ENCODE data around the gene LMTK2. TPM values are rescaled to one million over a fixed set of nuclear protein-coding genes. Genes with fewer than 3 reads are reported as not detected.

LMTK2 gene
- total RNA-seq, 5 donors from 2014 or later (not counting 1 experiment from before 2014, with no cell fraction given), result 15.4 to 26.8 (median 23.4) TPM

DNA sequence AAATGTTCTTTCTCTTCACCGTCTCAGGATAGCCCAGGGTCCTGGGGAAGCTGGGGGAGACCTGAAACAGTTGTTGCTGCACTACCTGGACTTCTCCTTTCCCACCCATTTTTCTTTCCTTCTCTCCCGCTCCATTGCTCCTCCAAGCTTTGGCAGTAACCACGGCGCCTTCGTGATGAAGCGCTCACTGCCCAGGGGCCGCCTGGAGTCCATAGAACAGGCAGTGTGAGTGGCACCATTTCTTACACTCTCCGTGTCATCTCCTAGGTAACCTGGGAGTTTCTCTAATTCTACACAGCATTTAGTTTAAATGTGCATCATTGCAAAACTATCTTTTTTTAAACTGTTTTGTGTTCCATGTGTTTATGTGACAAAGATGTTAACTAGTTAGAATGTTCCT, 64.3 kb downstream of the LMTK2 start:
- Mint-ChIP-seq H3K9me3 (no peaks in the 10 kb centered on the region), H3K4me1 (peaks cover 15 to 18% (median 17%) of the 10 kb centered on the region in 3 donors), H3K36me3 (peaks cover 24% of the 10 kb centered on the region), H3K4me3 (no peak overlapping the region), H3K27me3 (no peaks in the 10 kb centered on the region), H3K27ac (no peak overlapping the region)
- ATAC-seq (replicated peaks in 1 of 4) (no peak), DNase-seq (no peak)
- Histone ChIP-seq H3K36me3 (ENCODE audit: control insufficient read depth in 2 of 2, extremely low read depth in 1 of 2, insufficient read depth in 1 of 2, low read length in 1 of 2) (peaks cover 3 to 23% of the 10 kb centered on the region in 2 donors), H3K27me3 (replicated peaks in 1 of 2; ENCODE audit: control insufficient read depth in 2 of 2, extremely low read depth in 1 of 2, insufficient read depth in 2 of 2, low read length in 1 of 2) (no peaks in the 10 kb centered on the region), H3K9me3 (no peaks in the 10 kb centered on the region), H3K27ac (ENCODE audit: low read length) (no peak overlapping the region), H3K4me3 (ENCODE audit: control insufficient read depth in 1 of 2, extremely low read depth in 1 of 2, low read length in 1 of 2) (no peak overlapping the region), H3K4me1 (ENCODE audit: control insufficient read depth in 1 of 2, extremely low read depth in 1 of 2, insufficient read depth in 2 of 2, low read length in 2 of 2) (peaks cover 0 to 2% of the 10 kb centered on the region in 2 experiments)
- ChIA-PET CTCF (no interaction called here), POLR2A (no interaction called here)
- 98% methylated on average over 5 of the region's 8 CpGs for WGBS (ENCODE audit: insufficient coverage)

DNA sequence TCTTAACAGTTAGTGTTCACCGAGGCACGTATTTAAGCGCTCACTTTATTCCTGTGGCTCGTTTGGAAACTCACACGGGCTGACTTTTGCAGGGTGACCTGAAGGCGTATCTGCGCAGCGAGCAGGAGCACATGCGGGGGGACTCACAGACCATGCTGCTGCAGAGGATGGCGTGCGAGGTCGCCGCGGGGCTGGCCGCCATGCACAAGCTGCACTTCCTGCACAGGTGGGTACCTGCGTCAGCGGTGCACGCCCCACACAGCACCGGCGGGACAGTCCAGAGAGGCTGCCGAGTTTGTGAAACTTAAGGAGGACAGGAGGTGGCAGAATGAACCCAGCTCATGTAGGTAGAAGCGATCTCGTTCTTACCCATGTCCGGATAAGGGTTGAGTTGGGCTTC, 64.8 kb downstream of the LMTK2 start:
- peaks cover 28% of the 10 kb centered on the region for H3K36me3 Mint-ChIP-seq
- H3K36me3 ChIP-seq (ENCODE audit: control insufficient read depth in 2 of 2, extremely low read depth in 1 of 2, insufficient read depth in 1 of 2, low read length in 1 of 2), result peaks cover 3 to 23% of the 10 kb centered on the region in 2 donors

DNA sequence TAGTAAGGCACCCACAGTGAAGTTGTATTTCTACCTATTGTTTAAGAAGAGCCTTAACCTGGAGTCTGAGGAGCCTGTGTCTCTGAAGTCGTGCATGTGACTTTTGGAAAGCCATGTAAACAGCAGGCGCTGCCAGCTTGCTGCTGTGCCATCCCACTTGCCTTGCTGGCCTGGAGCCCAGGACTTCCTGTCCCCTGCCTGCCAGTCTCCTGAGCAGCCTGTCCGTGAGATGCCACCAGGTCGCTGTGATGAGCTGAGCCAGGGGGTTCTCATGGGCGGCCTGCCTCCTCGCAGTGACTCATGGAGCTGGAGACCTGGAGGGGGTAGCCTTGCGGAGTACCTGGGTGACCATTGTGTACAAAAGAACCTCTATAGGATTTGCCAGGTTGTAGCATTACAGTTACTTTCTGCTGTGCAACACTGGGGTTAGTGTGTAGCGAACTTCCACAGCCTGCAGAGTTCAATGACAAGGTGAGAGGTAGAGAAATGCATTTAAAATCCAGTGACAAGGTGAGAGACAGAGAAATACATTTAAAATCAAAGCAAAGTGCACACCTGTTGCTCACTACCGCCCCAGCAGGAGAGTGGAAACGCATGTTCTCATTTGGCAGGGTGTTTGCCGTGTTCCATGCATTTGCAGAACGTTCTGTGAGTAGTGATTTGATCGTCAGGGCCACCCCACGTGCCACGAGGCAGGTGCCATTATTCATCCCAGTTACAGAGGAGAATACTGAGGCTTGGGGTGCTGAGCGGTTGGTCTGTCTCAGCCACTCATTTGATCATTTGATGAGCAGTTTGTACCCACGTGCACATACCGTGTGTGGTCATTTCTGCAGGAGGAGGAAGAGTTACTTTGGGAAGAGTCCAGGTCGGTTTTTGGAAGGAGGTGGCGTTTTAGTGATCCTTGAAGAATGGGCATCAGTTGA, 67.9 kb downstream of the LMTK2 start:
- Histone ChIP-seq H3K9me3 (no peaks in the 10 kb centered on the region), H3K36me3 (ENCODE audit: control insufficient read depth in 2 of 2, extremely low read depth in 1 of 2, insufficient read depth in 1 of 2, low read length in 1 of 2) (peaks cover 7 to 38% of the 10 kb centered on the region in 2 donors), H3K27me3 (replicated peaks in 1 of 2; ENCODE audit: control insufficient read depth in 2 of 2, extremely low read depth in 1 of 2, insufficient read depth in 2 of 2, low read length in 1 of 2) (no peaks in the 10 kb centered on the region), H3K27ac (ENCODE audit: low read length) (no peak overlapping the region), H3K4me3 (ENCODE audit: control insufficient read depth in 1 of 2, extremely low read depth in 1 of 2, low read length in 1 of 2) (no peak overlapping the region), H3K4me1 (ENCODE audit: control insufficient read depth in 1 of 2, extremely low read depth in 1 of 2, insufficient read depth in 2 of 2, low read length in 2 of 2) (no peaks in the 10 kb centered on the region)
- Mint-ChIP-seq H3K9me3 (no peaks in the 10 kb centered on the region), H3K27ac (no peak overlapping the region), H3K36me3 (peaks cover 28% of the 10 kb centered on the region), H3K27me3 (no peaks in the 10 kb centered on the region), H3K4me3 (no peak overlapping the region), H3K4me1 (no peaks in the 10 kb centered on the region)
- 97% methylated on average over 18 of the region's 20 CpGs for WGBS (ENCODE audit: insufficient coverage)
- ChIA-PET POLR2A (no interaction called here), CTCF (interaction anchor here in 1 of 2 donors (0.7 to 0.8 kb wide), 2 partner anchors 72 to 123 kb away, joined by 4 to 7 read pairs; no protein-coding TSS in a partner anchor)
- DNase-seq (no peak), ATAC-seq (replicated peaks in 1 of 4) (no peak)

More for the DNA sequence above, 64.8 kb downstream of the LMTK2 start:
- Mint-ChIP-seq H3K4me3 (no peak overlapping the region), H3K9me3 (no peaks in the 10 kb centered on the region), H3K27me3 (no peaks in the 10 kb centered on the region), H3K27ac (no peak overlapping the region), H3K4me1 (peaks cover 13 to 17% (median 16%) of the 10 kb centered on the region in 3 donors)
- DNase-seq, result no peak
- H3K4me3 ChIP-seq (ENCODE audit: control insufficient read depth in 1 of 2, extremely low read depth in 1 of 2, low read length in 1 of 2), result no peak overlapping the region
- ATAC-seq (replicated peaks in 1 of 4), result no peak
- ChIA-PET CTCF (no interaction called here), POLR2A (no interaction called here)
- no peaks in the 10 kb centered on the region for H3K9me3 ChIP-seq
- H3K27me3 ChIP-seq (replicated peaks in 1 of 2; ENCODE audit: control insufficient read depth in 2 of 2, extremely low read depth in 1 of 2, insufficient read depth in 2 of 2, low read length in 1 of 2), result no peaks in the 10 kb centered on the region
- peaks cover 0 to 2% of the 10 kb centered on the region in 2 experiments for H3K4me1 ChIP-seq (ENCODE audit: control insufficient read depth in 1 of 2, extremely low read depth in 1 of 2, insufficient read depth in 2 of 2, low read length in 2 of 2)
- H3K27ac ChIP-seq (ENCODE audit: low read length), result no peak overlapping the region
- 95% methylated on average over 15 of the region's 24 CpGs for WGBS (ENCODE audit: insufficient coverage)

DNA sequence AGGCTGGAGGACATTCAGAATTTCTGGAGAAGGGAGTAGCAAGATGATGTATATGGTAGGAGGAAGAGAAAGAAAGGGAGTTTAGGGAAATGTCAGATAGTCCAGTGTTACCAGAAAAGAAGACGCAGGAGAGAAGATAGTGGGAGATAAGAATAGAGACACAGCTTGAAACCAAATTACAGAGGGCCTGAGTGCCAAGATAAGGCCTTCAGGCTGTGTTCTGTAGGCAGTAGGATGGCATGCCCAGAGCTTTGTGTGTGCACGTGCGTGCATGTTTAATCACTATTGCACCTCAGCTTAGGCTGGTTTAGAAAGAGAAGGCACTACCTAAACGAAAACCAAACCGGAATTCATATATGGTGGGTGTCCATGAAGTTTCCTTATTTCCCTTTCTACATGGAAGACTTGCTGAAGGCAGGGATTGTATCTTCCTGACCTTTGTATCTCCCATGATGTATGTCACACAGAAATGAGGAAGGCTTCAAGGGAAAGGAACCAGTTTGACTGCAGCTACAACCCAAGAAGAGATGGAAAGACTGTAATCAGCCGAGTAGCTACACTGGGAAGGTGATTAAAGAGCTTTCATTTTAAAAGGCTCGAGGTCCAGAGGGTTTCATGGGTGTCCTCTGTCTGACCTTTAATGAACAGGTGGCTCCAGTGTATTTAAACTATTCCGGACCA, 68.7 kb downstream of the LMTK2 start:
- CTCF ChIA-PET, result interaction anchor here in 1 of 2 donors (0.6 kb wide), 1 partner anchor 66 kb away, joined by 4 read pairs; no protein-coding TSS in a partner anchor
- no peaks in the 10 kb centered on the region for H3K9me3 Mint-ChIP-seq
- H3K27ac ChIP-seq (ENCODE audit: low read length), result no peak overlapping the region
- ATAC-seq (replicated peaks in 1 of 4) (no peak), DNase-seq (no peak)
- no peaks in the 10 kb centered on the region for H3K4me1 Mint-ChIP-seq
- H3K27me3 ChIP-seq (replicated peaks in 1 of 2; ENCODE audit: control insufficient read depth in 2 of 2, extremely low read depth in 1 of 2, insufficient read depth in 2 of 2, low read length in 1 of 2), result no peaks in the 10 kb centered on the region
- no peaks in the 10 kb centered on the region for H3K4me1 ChIP-seq (ENCODE audit: control insufficient read depth in 1 of 2, extremely low read depth in 1 of 2, insufficient read depth in 2 of 2, low read length in 2 of 2)
- H3K4me3 ChIP-seq (ENCODE audit: control insufficient read depth in 1 of 2, extremely low read depth in 1 of 2, low read length in 1 of 2), result no peak overlapping the region
- H3K36me3 Mint-ChIP-seq, result peaks cover 31% of the 10 kb centered on the region
- POLR2A ChIA-PET, result no interaction called here
- H3K27me3 Mint-ChIP-seq, result no peaks in the 10 kb centered on the region
- WGBS (ENCODE audit: insufficient coverage), result 100% methylated on average over 3 of the region's 8 CpGs
- H3K9me3 ChIP-seq, result no peaks in the 10 kb centered on the region
- H3K36me3 ChIP-seq (ENCODE audit: control insufficient read depth in 2 of 2, extremely low read depth in 1 of 2, insufficient read depth in 1 of 2, low read length in 1 of 2), result peaks cover 7 to 38% of the 10 kb centered on the region in 2 donors
- H3K4me3 Mint-ChIP-seq, result no peak overlapping the region
- no peak overlapping the region for H3K27ac Mint-ChIP-seq

DNA sequence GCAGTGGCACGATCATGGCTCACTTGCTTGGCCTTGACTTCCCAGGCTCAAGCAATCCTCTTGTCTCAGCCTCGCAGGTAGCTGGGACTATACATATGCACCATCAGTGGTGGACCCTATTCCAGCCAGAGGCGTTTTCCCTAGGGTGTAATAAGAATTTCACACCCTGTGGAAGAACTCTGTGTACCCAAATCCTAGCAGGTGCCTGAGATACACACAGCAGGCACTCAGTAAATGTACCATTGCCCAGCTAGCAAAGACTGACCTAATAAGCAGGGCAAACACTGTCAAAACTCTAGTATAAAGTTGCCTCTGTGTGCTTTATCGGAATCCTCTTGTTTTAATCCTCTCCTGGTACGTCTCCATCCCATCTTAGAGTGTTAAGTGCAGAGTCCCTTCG, 70.9 kb downstream of the LMTK2 start:
- no peaks in the 10 kb centered on the region for H3K4me1 Mint-ChIP-seq
- no peak for ATAC-seq (replicated peaks in 1 of 4)

DNA sequence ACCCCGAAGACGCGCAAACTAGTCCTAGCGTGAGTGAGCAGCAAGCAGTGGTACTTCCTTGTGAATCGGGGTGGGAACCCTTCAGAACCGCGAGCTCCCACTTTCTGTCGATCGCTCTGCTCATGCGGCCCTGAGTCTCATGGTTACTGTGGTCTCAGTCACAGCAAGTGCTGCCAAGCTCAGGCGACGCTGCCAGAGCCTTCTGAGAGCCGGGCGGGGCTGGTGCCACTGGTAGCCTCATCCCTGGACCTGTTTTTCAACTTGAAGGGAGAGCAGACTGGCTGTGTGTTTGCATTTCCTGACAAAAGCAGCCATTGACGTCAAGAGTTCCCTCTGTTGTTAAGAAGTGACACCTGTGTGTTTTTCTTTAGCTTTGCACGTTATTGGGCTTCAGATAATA, 71.7 kb downstream of the LMTK2 start:
- H3K4me1 Mint-ChIP-seq, result no peaks in the 10 kb centered on the region
- no peaks in the 10 kb centered on the region for H3K27me3 ChIP-seq (replicated peaks in 1 of 2; ENCODE audit: control insufficient read depth in 2 of 2, extremely low read depth in 1 of 2, insufficient read depth in 2 of 2, low read length in 1 of 2)
- peaks cover 26% of the 10 kb centered on the region for H3K36me3 Mint-ChIP-seq
- H3K9me3 Mint-ChIP-seq, result no peaks in the 10 kb centered on the region
- no peaks in the 10 kb centered on the region for H3K27me3 Mint-ChIP-seq
- ChIA-PET POLR2A (no interaction called here), CTCF (interaction anchor here in 1 of 2 donors (0.8 to 3.7 kb wide), 2 partner anchors 9 to 13 kb away, joined by 3 to 15 read pairs; no protein-coding TSS in a partner anchor)
- no peak overlapping the region for H3K27ac ChIP-seq (ENCODE audit: low read length)
- ATAC-seq (replicated peaks in 1 of 4) (no peak), DNase-seq (no peak)
- H3K36me3 ChIP-seq (ENCODE audit: control insufficient read depth in 2 of 2, extremely low read depth in 1 of 2, insufficient read depth in 1 of 2, low read length in 1 of 2), result peaks cover 7 to 26% of the 10 kb centered on the region in 2 donors
- no peak overlapping the region for H3K4me3 Mint-ChIP-seq
- no peak overlapping the region for H3K4me3 ChIP-seq (ENCODE audit: control insufficient read depth in 1 of 2, extremely low read depth in 1 of 2, low read length in 1 of 2)
- no peaks in the 10 kb centered on the region for H3K4me1 ChIP-seq (ENCODE audit: control insufficient read depth in 1 of 2, extremely low read depth in 1 of 2, insufficient read depth in 2 of 2, low read length in 2 of 2)
- H3K9me3 ChIP-seq, result no peaks in the 10 kb centered on the region
- H3K27ac Mint-ChIP-seq, result no peak overlapping the region
- 98% methylated on average over 14 of the region's 16 CpGs for WGBS (ENCODE audit: insufficient coverage)

More for the DNA sequence above, 70.9 kb downstream of the LMTK2 start:
- Histone ChIP-seq H3K27ac (ENCODE audit: low read length) (no peak overlapping the region), H3K36me3 (ENCODE audit: control insufficient read depth in 2 of 2, extremely low read depth in 1 of 2, insufficient read depth in 1 of 2, low read length in 1 of 2) (peaks cover 7 to 29% of the 10 kb centered on the region in 2 donors), H3K4me3 (ENCODE audit: control insufficient read depth in 1 of 2, extremely low read depth in 1 of 2, low read length in 1 of 2) (no peak overlapping the region), H3K27me3 (replicated peaks in 1 of 2; ENCODE audit: control insufficient read depth in 2 of 2, extremely low read depth in 1 of 2, insufficient read depth in 2 of 2, low read length in 1 of 2) (no peaks in the 10 kb centered on the region), H3K4me1 (ENCODE audit: control insufficient read depth in 1 of 2, extremely low read depth in 1 of 2, insufficient read depth in 2 of 2, low read length in 2 of 2) (no peaks in the 10 kb centered on the region), H3K9me3 (no peaks in the 10 kb centered on the region)
- Mint-ChIP-seq H3K4me3 (no peak overlapping the region), H3K36me3 (peaks cover 26% of the 10 kb centered on the region), H3K27me3 (no peaks in the 10 kb centered on the region), H3K9me3 (no peaks in the 10 kb centered on the region), H3K27ac (no peak overlapping the region)
- 93% methylated on average over 3 of the region's 6 CpGs for WGBS (ENCODE audit: insufficient coverage)
- ChIA-PET CTCF (interaction anchor here in 1 of 2 donors (0.8 to 3.7 kb wide), 2 partner anchors 9 to 13 kb away, joined by 3 to 15 read pairs; no protein-coding TSS in a partner anchor), POLR2A (no interaction called here)
- no peak for DNase-seq

Measured in T-cell (primary cell).